Measurements from ENCODE around the gene C1D. TPM values are rescaled to one million over a fixed set of nuclear protein-coding genes. Genes with fewer than 3 reads are reported as not detected.

The C1D gene
- total and polyA plus RNA-seq, 2 of the 4 experiments (the other 2 are of a cell fraction) = 2.7 to 14.3 TPM

GRCh38 chr2:68039317-68039716 is 23.5 kb downstream of the C1D start:
- ChIA-PET POLR2A (ENCODE audit: unreplicated experiment) (no interaction called here), CTCF (no interaction called here)
- intact Hi-C loops (cut with micrococcal nuclease) = loop anchor here (10.0 kb wide), 1 partner anchor 825 kb away; no protein-coding TSS in a partner anchor
- WGBS, 2 experiments (ENCODE audit: extremely low coverage in 2 of 2, insufficient read length in 1 of 2) = no CpG with 5 or more reads among the region's 1 CpG
- Histone ChIP-seq H4K20me1 (ENCODE audit: insufficient read depth, low read length) (no peaks in the 10 kb centered on the region), H2AFZ (replicated peaks; ENCODE audit: low read length, poor library complexity) (no peak overlapping the region), H3K4me1 (ENCODE audit: control insufficient read depth, insufficient read depth, low read length) (peaks cover 3% of the 10 kb centered on the region), H2BK15ac (ENCODE audit: low read depth, low read length) (no peak overlapping the region), H3K9me3 (ENCODE audit: control insufficient read depth, insufficient read depth, low read length) (no peaks in the 10 kb centered on the region), H4K91ac (ENCODE audit: insufficient read depth, low read depth, low read length) (no peak overlapping the region), H3K18ac (ENCODE audit: low read depth, low read length) (no peak overlapping the region), H3K56ac (ENCODE audit: extremely low read depth, insufficient read depth, low read length) (no peak overlapping the region; the same call in 1 of the 2 replicates), H2BK20ac (ENCODE audit: low read depth, low read length) (no peak overlapping the region), H4K8ac (ENCODE audit: low read depth in 2 of 2, low read length in 2 of 2) (no peak overlapping the region), H2AK9ac (replicated peaks; ENCODE audit: low read depth, low read length, poor library complexity) (no peak overlapping the region), H3K14ac (replicated peaks; ENCODE audit: low read depth, low read length) (no peak overlapping the region), H3K4ac (ENCODE audit: low read depth, low read length) (no peak overlapping the region), H3K27me3 (ENCODE audit: control insufficient read depth, insufficient read depth, low read length) (no peaks in the 10 kb centered on the region), H3K4me3 (ENCODE audit: insufficient read depth, low read depth, low read length) (no peak overlapping the region), H3K9ac (ENCODE audit: low read depth, low read length) (no peak overlapping the region), H3K4me2 (ENCODE audit: low read depth, low read length) (no peak overlapping the region), H3K36me3 (ENCODE audit: control insufficient read depth, insufficient read depth, low read length) (peaks cover 3% of the 10 kb centered on the region), H2AK5ac (ENCODE audit: low read depth, low read length) (no peak overlapping the region), H4K5ac (ENCODE audit: low read depth, low read length) (no peak overlapping the region), H3K27ac (ENCODE audit: insufficient read depth, low read length) (no peak overlapping the region), H2BK120ac (ENCODE audit: low read depth, low read length) (no peak overlapping the region), H3K9me1 (ENCODE audit: insufficient read depth, low read length) (0 out of 2 replicates have a peak, but pooled peaks cover 3% of the 10 kb centered on the region), H3K23ac (ENCODE audit: low read depth, low read length) (no peak overlapping the region), H2BK5ac (ENCODE audit: low read depth, low read length, poor library complexity, severe bottlenecking) (no peak overlapping the region), H3K79me1 (ENCODE audit: low read depth in 1 of 2, low read length in 2 of 2) (peaks cover 3 to 7% of the 10 kb centered on the region in 2 experiments)
- in situ Hi-C loops (cut with MboI; ENCODE audit: low sequenced_read_pairs) = loop anchor here (25.0 kb wide), 2 partner anchors 1452 to 1602 kb away; partner anchors contain the start of gene MEIS1
- dilution Hi-C loops (cut with HindIII; ENCODE audit: low sequenced_read_pairs, unreplicated experiment) = no loop called here
- no peak for TF ChIP-seq BHLHE40 (IDR thresholded peaks at IDR 0.05; ENCODE audit: low read depth, low read length)
- TF ChIP-seq NFE2L2 (IDR thresholded peaks at IDR 0.05; ENCODE audit: low read depth, low read length) = no peak
- TF ChIP-seq RAD21 (IDR thresholded peaks at IDR 0.05; ENCODE audit: low read length) = no peak
- no peak for TF ChIP-seq MAZ (IDR thresholded peaks at IDR 0.05; ENCODE audit: borderline replicate concordance, low read depth, low read length)
- TF ChIP-seq RFX5 (IDR thresholded peaks at IDR 0.05; ENCODE audit: low read depth, low read length) = no peak
- TF ChIP-seq SMC3 (IDR thresholded peaks at IDR 0.05; ENCODE audit: low read depth, low read length) = no peak
- TF ChIP-seq CTCF (conservative IDR thresholded peaks at IDR 0.05; ENCODE audit: low read depth, low read length) = no peak
- TF ChIP-seq RCOR1 (IDR thresholded peaks at IDR 0.05; ENCODE audit: insufficient replicate concordance, low read length) = no peak
- no peak for TF ChIP-seq ELK1 (IDR thresholded peaks at IDR 0.05; ENCODE audit: borderline replicate concordance, low read depth, low read length)
- no peak for TF ChIP-seq CEBPB (IDR thresholded peaks at IDR 0.05; ENCODE audit: low read depth, low read length)
- TF ChIP-seq MXI1 (IDR thresholded peaks at IDR 0.05; ENCODE audit: borderline replicate concordance, low read depth, low read length) = no peak
- no peak for TF ChIP-seq FOS (IDR thresholded peaks at IDR 0.05; ENCODE audit: low read depth, low read length)
- TF ChIP-seq MAFK (IDR thresholded peaks at IDR 0.05; ENCODE audit: low read depth, low read length) = no peak
- no peak for TF ChIP-seq POLR2A (IDR thresholded peaks at IDR 0.05; ENCODE audit: low read depth, low read length)
- no peak for DNase-seq
- no TSS peak for BruUV-seq (replicated peaks)
- ATAC-seq (ENCODE audit: low read depth) = no peak
